Hair follicular keratinocyte (primary cell): Measurements from ENCODE around the gene SF3B5. TPM values are rescaled to one million over a fixed set of nuclear protein-coding genes. Genes with fewer than 3 reads are reported as not detected.

Experiments
- total RNA-seq: library from RNA; depleted of rRNA; stranded (reverse); fragments of >200 nt; gene quantifications from 2 replicates; pipeline ENCODE4 v1.2.3, GENCODE V29; 2015

SF3B5 gene
- total RNA-seq: 220 and 306 TPM in 2 replicates

GRCh38 chr6:144095134-144096002 is at the start of gene SF3B5:
Gene SF3B5 (minus strand): TSS chr6:144095573. CDS start chr6:144095497, 76 bp downstream.

Other genes starting within 250 kb of the SF3B5 start
- not detected in 2 replicates for gene ZC2HC1B, start 231.1 kb downstream of the SF3B5 start, total RNA-seq
- gene PLAGL1, start 87.3 kb downstream of the SF3B5 start, total RNA-seq: 0.62 and 3.6 TPM in 2 replicates
- 0.15 and 0.16 TPM in 2 replicates for gene STX11, start 54.9 kb upstream of the SF3B5 start, total RNA-seq
- gene UTRN, start 189.8 kb upstream of the SF3B5 start, total RNA-seq: 26.4 and 41.4 TPM in 2 replicates